HG02759 (cell line): Measurements from ENCODE around the gene GNAQ.

Experiments
- ATAC-seq: cut with Tn5 transposase; IDR thresholded peaks from one replicate; pipeline ENCODE4 v1.9.1; 2021; ENCODE audit warnings: mild to moderate bottlenecking, moderate library complexity; ENCODE audit not compliant: unreplicated experiment

The GNAQ gene

GRCh38 chr9:77977210-77977611, 54.4 kb downstream of the GNAQ start:
- ATAC-seq = no peak

GRCh38 chr9:77975806-77976205, 55.8 kb downstream of the GNAQ start:
- no peak for ATAC-seq

- ATAC-seq = no peak
These were observed 56.6 kb downstream of the GNAQ start for GRCh38 chr9:77975036-77975435.

- no peak for ATAC-seq
These were observed 57.2 kb downstream of the GNAQ start for GRCh38 chr9:77974434-77974833.

DNA sequence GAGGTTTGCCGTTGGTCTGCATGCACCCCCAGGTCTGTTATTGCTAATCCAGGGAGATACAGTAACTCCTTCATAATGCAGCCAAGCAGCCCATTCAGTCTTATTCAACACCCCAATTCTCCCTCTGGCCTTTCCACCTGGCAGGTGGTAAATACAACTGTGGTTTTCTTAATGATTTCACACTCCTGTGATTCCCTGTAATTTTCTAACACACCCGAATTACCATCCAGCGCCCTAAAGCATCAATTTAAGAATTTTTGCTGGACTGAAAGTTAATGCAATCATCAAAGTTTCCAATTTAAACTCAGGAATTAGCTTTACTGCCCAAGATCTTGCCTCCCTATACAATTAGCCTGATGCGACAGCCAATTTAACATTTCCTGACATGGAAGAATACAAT, 62.5 kb downstream of the GNAQ start:
- ATAC-seq = no peak

DNA sequence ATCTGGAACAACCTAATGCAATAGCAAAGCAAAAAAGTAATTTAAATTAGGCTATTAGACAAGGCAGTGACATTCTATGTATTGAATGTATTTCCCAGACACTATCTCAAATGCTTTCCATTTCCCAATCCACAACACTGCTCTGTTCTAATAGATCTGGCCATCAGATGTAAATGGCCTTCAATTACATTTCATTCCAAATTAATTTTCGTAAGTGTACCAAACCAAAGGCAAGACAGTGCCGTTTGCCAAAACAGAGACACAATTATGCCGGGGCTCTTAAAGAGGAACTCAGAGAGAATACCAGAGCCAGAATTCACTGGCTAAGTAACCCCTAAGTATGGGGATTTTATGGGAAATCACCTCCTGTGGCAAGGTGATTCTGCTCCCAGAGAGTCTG, 63.1 kb downstream of the GNAQ start:
- ATAC-seq = no peak

DNA sequence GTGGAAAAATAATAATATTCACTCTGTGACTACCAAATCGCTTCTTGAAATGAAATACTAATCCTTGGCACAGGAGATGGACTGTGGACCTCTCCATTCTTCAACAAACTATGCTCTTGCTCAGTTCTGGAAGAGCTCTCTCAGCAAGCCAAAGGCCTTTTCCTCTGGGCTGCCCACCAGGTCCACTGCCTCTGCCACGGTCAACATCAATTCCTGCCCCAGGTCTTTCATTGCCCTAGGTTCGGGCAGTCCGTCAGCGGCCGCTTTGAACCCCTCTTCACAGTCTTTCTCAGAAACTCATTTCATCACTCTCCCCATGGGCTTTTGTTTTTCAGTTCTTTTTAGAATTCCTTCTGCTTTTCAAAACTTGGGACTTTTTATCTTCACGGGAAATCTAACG, 64.9 kb downstream of the GNAQ start:
- no peak for ATAC-seq

- ATAC-seq = no peak
These were observed 66.0 kb downstream of the GNAQ start for GRCh38 chr9:77965445-77966123.

DNA sequence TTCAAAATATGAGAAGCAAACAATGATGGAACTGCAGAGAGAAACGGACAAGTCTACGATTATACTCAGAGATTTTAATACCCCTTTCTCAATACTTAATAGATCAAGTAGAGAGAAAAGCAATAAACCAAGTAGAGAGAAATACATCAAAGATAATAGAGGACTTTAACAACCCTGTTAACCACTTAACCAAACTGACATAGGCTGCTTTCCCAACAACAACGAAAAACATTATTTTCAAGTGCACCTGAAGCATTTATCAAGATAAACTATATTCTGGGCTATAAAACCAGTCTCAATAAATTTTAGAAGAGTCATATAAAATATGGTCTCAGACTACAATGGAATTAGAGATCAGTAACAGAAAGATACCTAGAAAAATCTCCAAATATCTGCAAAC, 67.4 kb downstream of the GNAQ start:
- no peak for ATAC-seq

DNA sequence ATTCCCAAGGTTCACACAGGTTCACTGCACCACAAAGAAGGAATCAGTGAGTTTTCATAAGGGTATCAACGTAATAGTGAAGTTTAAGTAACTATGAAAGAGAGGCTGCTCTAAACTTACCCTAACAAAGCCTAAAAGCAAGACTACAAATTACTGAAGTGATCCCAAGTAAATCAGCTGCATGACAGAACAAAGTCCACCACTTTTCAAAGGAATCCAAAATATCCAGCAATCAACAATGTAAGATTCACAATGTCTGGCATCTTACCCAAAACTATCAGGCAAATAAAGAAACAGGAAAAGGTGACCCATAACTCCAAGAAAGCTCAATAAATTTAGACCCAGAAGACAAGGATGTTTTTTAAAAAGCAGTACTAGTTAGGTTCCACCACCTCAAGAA, 70.1 kb downstream of the GNAQ start:
- no peak for ATAC-seq

- no peak for ATAC-seq
These were observed 71.1 kb downstream of the GNAQ start for GRCh38 chr9:77960356-77961153.

- ATAC-seq = no peak
These were observed 71.8 kb downstream of the GNAQ start for GRCh38 chr9:77959803-77960202.

DNA sequence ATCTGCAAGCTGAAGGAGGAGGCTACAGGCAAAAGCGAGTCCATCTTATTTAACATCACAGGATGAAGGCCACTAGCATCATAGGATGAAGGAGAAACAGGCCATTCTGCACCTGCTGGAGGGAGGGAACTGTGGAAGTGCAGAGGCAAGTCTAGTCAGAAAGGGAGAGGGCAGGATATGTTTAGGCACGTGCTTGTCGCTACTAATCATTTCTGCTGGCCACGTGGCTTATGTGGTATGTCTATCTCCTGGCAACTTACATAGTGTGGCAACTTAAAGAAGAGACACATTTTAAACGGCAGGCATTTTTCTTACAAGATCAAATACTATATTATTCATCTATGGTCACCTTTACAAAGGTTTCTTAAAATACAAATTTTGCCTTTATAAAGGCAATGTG, 74.0 kb downstream of the GNAQ start:
- ATAC-seq = no peak

DNA sequence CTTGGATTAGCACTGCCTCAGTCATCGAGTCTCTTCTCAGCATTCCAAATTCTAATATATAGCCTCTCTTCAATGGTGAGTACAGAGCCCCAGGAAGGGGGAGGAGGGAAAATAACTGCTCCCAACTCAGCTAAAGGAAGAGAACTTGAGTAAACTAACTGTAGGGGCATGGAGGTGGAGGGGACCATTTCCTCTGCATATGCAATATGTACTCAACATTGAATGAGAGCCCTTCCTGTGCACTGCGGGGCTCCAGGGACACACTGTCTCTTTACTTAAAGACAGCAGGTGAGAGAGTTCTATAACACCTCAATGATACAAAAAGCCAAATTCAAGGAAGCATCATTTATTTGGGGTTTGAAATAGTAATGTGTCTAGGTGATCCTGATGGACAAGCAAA, 75.1 kb downstream of the GNAQ start:
- no peak for ATAC-seq

DNA sequence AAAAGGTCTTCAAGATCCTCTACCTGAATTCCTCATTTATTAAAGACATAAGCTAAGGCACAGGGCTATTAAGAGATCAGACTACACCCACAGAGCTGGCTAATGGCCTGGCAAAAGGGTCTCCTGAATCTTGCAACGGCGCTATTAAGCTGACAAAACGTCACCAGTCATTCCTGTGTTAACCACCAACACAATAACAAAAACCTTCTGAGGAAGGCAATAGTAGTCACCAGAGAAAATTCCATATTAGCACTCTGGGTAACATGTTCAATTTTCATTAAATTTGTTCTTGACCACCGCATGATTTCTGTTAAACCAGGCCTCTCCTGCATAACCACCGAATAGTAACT, 77.0 kb downstream of the GNAQ start:
- ATAC-seq = no peak

DNA sequence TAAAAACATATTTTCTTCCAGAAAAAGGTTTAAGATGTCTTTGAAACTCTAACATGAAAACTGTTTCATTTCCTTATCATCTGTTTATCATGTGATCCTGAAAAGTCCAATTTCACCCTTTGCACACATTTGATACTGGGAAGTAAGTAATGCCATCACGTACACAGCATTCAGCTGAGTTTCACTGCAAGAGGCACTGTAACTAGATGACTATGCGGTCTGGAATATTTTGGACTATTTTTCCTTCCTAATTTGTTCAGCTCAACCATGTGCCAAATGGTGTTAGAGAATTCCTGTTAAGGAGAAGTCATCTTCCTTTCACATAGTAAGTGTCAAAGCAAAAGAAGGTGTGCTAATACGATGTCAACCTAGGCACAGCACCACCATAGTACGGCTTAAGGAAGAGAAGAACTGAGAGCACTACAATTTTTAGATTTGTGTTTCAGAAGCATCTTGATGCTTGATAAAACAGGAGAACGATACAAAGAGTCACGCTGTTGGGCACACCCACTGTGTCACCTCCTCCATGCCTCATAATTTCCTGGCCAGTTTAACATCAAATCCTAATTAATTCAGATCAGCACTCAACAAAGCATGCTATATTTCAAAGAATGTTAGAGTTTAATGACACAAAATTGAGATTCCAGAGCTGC, 77.5 kb downstream of the GNAQ start:
- no peak for ATAC-seq

DNA sequence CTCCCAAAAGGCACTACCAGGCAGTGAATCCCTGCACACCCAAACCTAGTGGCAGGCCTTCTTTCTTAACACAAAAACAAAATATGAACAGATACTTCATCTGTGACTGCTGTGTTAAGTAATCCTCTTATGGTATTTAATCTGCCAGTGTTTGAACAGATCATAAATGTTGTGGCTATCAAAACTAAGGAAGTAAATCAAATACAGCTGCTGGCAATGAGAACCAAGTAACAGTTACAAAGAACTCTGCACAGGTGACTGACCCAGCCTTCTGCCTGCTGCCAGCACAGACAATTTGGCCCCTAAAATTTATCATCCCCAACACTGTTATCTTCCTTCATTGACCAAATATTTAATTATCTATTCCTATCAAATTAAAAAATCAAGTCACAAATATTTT, 78.0 kb downstream of the GNAQ start:
- ATAC-seq = no peak

DNA sequence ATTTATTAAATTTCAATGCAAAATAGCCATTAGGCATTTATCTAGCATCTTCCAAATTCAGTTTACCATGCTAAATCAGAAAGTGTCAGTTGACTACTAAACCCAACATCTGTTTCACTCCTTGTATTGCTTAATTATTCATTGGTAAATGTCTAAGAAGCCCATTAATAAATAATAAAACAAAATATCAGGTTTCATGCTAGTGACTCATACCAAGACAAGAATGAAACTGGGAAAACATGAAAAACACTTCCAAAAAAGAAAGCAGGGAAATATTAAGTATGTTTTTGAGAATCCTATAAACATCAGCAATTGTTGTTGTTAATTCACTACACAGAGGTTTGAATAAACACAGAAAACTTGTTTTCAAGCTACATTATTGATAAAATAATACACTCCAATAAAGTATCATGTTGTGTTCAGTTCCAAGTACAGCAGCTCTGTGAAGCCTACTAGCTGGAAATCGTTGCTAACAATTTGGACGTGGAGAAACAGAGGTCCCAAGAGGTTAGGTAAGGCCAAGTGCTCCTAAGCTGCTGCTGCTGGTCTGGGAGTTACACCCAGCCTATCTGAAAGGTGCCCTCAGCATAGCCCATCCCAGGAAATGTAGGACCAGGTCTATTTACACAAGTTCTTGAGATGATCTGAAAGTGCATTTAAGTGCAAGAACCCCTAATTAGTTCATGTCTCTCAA, 78.8 kb downstream of the GNAQ start:
- ATAC-seq = no peak

- ATAC-seq = no peak
These were observed 80.2 kb downstream of the GNAQ start for GRCh38 chr9:77951369-77951768.

DNA sequence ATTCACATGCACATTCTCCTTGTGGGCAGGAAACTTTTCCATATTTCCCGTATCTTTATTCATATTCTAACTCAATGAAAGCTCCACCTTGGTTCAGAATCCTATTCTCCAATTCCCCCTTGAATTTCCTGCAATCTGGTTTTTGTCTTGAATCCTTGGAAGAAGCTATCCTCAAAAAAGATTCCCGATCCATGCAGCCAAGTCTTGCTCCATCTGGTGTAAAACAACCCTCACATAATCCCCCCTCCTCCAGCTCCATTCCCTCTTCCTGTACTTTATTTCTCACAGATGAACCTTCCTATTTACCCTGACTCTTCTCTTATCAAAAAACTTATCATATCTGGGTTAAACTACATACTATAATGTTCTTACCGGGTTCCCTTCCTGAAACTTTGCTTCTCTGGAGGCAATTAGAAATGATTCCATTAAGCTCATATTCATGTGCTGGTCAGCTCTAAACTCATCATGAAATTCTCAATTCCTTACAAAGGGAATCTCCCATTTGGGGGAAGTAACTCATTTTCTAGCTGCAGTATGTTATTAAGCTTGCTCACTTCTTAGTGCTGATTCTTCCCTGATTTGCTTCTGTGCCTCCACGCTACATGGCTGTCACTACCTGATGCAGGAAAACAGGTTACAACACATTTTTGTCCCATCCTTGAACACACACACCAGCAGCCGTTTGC, 81.7 kb downstream of the GNAQ start:
- ATAC-seq = no peak

DNA sequence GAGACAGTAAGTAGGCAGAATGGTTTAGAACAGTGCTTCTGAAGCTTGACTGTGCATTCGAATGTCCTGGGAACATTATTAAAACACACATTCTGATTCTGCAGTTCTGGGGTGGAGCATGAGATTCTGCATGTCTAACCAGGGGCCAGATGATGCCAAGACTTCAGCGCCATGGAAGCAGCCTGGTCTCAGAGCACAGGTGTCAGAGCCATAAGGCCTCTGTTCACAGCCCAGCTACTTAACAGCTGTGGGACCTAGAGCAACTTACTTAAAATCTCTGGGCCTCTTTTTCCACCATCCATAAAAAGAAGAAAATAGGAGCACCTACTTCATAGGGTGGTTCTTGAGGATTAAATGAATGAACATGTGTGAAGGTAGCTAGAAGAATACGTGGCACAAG, 84.0 kb downstream of the GNAQ start:
- no peak for ATAC-seq
